DND-41 (cell line): ENCODE results near the gene TXNDC16.
"Not testable (repeated sequence)": the region's sequence is repeated elsewhere in the genome, so short reads cannot be mapped to it uniquely, and the experiment has no call there.

Experiments used
- ATAC-seq: fragments of 200-7000 bp; cut with Tn5 transposase; 3 replicates; pipeline ENCODE4 v1.9.1; 2021; ENCODE audit warnings: low read depth; ENCODE audit not compliant: insufficient read depth
- DNase-seq: peaks from one replicate; pipeline ENCODE4 v3.0.0-alpha.2; 2020
- H2AFZ ChIP-seq: 2 replicates; pipeline ENCODE4 v1.6.0; 2012; ENCODE audit warnings: low read depth, low read length
- H3K27ac ChIP-seq: 2 replicates; pipeline ENCODE4 v1.5.1; 2012; ENCODE audit warnings: low read length, inconsistent platforms
- H3K27me3 ChIP-seq: fragments of 200-600 bp; sonication (generic); 2 replicates; pipeline ENCODE4 v1.6.0; 2012; ENCODE audit warnings: low read length, mild to moderate bottlenecking, inconsistent platforms; ENCODE audit not compliant: insufficient read depth, poor library complexity
- H3K36me3 ChIP-seq: 2 replicates; pipeline ENCODE4 v1.5.1; 2012; ENCODE audit warnings: low read length, inconsistent platforms; ENCODE audit not compliant: insufficient read depth
- H3K4me1 ChIP-seq: 2 replicates; pipeline ENCODE4 v1.5.1; 2012; ENCODE audit warnings: mild to moderate bottlenecking, low read length; ENCODE audit not compliant: insufficient read depth
- H3K4me2 ChIP-seq: 2 replicates; pipeline ENCODE4 v1.6.0; 2012; ENCODE audit warnings: mild to moderate bottlenecking, moderate library complexity, low read length, inconsistent platforms; ENCODE audit not compliant: insufficient read depth
- H3K4me3 ChIP-seq, 2 experiments: fragments of 200-600 bp in 1 of 2; shearing (Covaris generic) in 1 of 2; 2 replicates each; pipeline ENCODE4 v1.5.1; 2012 to 2016; ENCODE audit warnings: inconsistent platforms in 2 of 2, low read length in 2 of 2, mild to moderate bottlenecking in 2 of 2, low read depth in 1 of 2, moderate library complexity in 1 of 2
- H3K79me2 ChIP-seq: 2 replicates; pipeline ENCODE4 v1.6.0; 2012; ENCODE audit warnings: low read length, inconsistent platforms; ENCODE audit not compliant: insufficient read depth
- H3K9ac ChIP-seq: 2 replicates; pipeline ENCODE4 v1.6.0; 2012; ENCODE audit warnings: low read depth, mild to moderate bottlenecking, inconsistent platforms, low read length, moderate library complexity
- H3K9me3 ChIP-seq: 2 replicates; pipeline ENCODE4 v1.5.1; 2012; ENCODE audit warnings: low read length, moderate library complexity, mild to moderate bottlenecking, inconsistent platforms; ENCODE audit not compliant: insufficient read depth, severe bottlenecking
- H4K20me1 ChIP-seq: 2 replicates; pipeline ENCODE4 v1.6.0; 2012; ENCODE audit warnings: low read length; ENCODE audit not compliant: insufficient read depth
- EZH2 ChIP-seq: IDR thresholded peaks from 3 replicates; pipeline ENCODE4 v1.6.1; 2012; ENCODE audit warnings: borderline replicate concordance, low read depth, mild to moderate bottlenecking, moderate library complexity, low read length, inconsistent platforms; ENCODE audit not compliant: severe bottlenecking
- TF ChIP-seq, protein P1 (sequence below): IDR thresholded peaks from 2 replicates; pipeline ENCODE4 v1.5.1; 2012; ENCODE audit warnings: borderline replicate concordance, low read length, moderate library complexity, mild to moderate bottlenecking; ENCODE audit not compliant: poor library complexity, severe bottlenecking; ENCODE audit errors: extremely low read depth

The TXNDC16 gene

DNA sequence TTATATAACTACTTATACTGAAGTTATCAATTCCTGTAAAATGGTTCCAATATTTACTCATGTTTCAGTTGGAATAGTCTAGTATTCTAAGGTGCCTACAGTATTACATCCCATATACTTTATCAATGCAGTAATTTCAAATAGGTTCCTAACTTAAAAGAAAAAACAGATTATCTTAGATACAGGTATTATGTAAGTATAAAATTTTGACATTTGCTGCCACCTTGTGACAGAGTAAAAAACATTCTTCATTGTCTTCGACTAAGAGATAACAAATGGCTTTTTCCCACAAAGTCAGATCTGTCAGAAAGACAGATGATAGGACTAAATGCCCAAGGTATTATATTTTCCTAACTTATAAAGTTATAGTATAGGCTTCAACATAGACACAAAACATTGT lies 78.7 kb downstream of the TXNDC16 start:
- no peak overlapping the region for H2AFZ ChIP-seq
- peak; percentile 78 for ATAC-seq
- H4K20me1 ChIP-seq = no peaks in the 10 kb centered on the region
- H3K4me3 ChIP-seq = no peak overlapping the region
- peaks cover 28% of the 10 kb centered on the region for H3K36me3 ChIP-seq
- H3K79me2 ChIP-seq = no peaks in the 10 kb centered on the region
- H3K27ac ChIP-seq = no peak overlapping the region
- DNase-seq = no peak
- H3K9ac ChIP-seq = no peak overlapping the region
- H3K4me1 ChIP-seq = no peaks in the 10 kb centered on the region; the same call in 1 of the 2 replicates
- TF ChIP-seq EZH2 = no peak
- TF ChIP-seq, protein P1, sequence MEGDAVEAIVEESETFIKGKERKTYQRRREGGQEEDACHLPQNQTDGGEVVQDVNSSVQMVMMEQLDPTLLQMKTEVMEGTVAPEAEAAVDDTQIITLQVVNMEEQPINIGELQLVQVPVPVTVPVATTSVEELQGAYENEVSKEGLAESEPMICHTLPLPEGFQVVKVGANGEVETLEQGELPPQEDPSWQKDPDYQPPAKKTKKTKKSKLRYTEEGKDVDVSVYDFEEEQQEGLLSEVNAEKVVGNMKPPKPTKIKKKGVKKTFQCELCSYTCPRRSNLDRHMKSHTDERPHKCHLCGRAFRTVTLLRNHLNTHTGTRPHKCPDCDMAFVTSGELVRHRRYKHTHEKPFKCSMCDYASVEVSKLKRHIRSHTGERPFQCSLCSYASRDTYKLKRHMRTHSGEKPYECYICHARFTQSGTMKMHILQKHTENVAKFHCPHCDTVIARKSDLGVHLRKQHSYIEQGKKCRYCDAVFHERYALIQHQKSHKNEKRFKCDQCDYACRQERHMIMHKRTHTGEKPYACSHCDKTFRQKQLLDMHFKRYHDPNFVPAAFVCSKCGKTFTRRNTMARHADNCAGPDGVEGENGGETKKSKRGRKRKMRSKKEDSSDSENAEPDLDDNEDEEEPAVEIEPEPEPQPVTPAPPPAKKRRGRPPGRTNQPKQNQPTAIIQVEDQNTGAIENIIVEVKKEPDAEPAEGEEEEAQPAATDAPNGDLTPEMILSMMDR = peak; percentile 70
- no peaks in the 10 kb centered on the region for H3K9me3 ChIP-seq
- H3K27me3 ChIP-seq = no peaks in the 10 kb centered on the region
- no peak overlapping the region for H3K4me2 ChIP-seq

DNA sequence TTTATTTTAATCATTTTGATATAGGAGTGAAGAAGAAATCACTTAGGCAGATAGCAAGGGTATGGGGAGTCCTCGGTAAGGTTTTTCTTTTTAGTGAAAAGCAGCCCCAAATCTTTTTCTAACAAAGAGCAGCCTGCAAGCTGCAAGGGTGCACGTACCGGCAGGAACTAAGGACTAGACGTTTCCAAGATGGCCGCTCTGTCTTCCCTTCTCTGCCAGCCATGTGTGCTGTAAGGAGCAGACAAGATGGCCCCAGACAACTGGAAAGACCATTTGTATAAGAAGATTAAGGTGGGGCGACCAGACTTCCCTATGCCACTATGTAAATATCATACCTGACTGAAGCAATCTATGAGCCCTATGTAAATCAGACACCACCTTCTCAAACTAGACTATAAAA lies 79.6 kb downstream of the TXNDC16 start:
- H3K27ac ChIP-seq = peak overlapping the region; percentile 48; the same call in 1 of the 2 replicates
- H3K79me2 ChIP-seq = no peaks in the 10 kb centered on the region
- no peak overlapping the region for H3K4me2 ChIP-seq
- no peaks in the 10 kb centered on the region; the same call in 1 of the 2 replicates for H3K4me1 ChIP-seq
- TF ChIP-seq EZH2 = no peak
- TF ChIP-seq, protein P1 = no peak
- DNase-seq = no peak
- H3K9me3 ChIP-seq = no peaks in the 10 kb centered on the region
- H3K36me3 ChIP-seq = peaks cover 28% of the 10 kb centered on the region
- no peak overlapping the region for H2AFZ ChIP-seq
- H3K4me3 ChIP-seq = no peak overlapping the region
- no peaks in the 10 kb centered on the region for H3K27me3 ChIP-seq
- no peaks in the 10 kb centered on the region for H4K20me1 ChIP-seq
- no peak overlapping the region for H3K9ac ChIP-seq
- ATAC-seq = no peak

DNA sequence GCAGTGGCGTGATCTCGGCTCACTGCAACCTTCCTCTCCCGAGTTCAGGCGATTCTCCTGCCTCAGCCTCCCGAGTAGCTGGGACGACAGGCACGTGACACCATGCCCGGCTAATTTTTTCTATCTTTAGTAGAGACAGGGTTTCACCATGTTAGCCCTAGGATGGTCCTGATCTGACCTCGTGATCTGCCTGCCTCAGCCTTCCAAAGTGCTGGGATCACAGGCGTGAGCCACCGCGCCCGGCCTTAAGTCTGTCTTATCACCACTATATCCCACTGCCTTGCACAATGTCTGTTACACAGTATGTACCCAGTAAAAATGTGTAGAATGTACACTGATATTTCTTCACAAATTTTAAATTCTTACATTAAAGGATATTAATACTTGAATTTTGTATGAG lies 80.1 kb downstream of the TXNDC16 start:
- not testable (repeated sequence) for ATAC-seq, H3K27ac ChIP-seq, H2AFZ ChIP-seq, H3K9ac ChIP-seq, H3K79me2 ChIP-seq, H3K4me2 ChIP-seq, H3K4me3 ChIP-seq, DNase-seq, H4K20me1 ChIP-seq, H3K4me1 ChIP-seq, H3K27me3 ChIP-seq, H3K9me3 ChIP-seq
- H3K36me3 ChIP-seq = peaks cover 28% of the 10 kb centered on the region

DNA sequence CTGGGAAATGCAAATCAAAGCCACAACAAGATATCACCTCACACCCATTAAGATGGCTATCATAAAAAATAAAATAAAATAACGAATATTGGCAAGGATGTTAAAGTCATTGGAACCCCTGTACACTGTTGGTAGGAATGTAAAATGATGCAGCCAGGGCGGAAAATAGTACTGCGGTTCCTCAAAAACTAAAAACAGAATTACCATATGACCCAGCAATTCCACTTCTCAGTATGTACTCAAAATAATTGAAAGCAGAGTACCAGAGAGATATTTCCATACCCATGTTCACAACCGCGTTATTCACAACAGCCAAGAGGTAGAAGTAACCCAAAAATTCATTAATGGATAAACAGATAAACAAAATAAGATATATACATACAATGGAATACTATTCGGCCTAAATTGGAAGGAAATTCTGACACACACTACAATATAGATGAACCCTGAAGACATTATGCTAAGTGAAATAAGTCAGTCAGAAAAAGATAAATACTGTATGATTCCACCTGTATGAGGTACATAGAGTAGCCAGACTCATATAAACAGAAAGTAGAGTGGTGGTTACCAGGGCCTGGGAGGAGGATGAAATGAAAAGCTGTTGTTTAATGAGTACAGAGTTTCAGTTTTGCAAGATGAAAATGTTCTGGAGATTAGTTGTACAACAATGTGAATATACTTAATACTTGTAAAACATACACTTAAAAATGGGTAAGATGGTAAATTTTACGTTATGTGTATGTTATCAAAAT lies 84.6 kb downstream of the TXNDC16 start:
- no peaks in the 10 kb centered on the region for H3K4me1 ChIP-seq
- no peaks in the 10 kb centered on the region for H4K20me1 ChIP-seq
- no peak overlapping the region for H3K9ac ChIP-seq
- H3K4me3 ChIP-seq = no peak overlapping the region
- no peaks in the 10 kb centered on the region for H3K9me3 ChIP-seq
- DNase-seq (no peak), ATAC-seq (no peak)
- no peaks in the 10 kb centered on the region for H3K79me2 ChIP-seq
- peaks cover 12% of the 10 kb centered on the region for H3K36me3 ChIP-seq
- H3K27me3 ChIP-seq = no peaks in the 10 kb centered on the region
- H2AFZ ChIP-seq = no peak overlapping the region
- TF ChIP-seq, protein P1 = no peak
- no peak for TF ChIP-seq EZH2
- H3K27ac ChIP-seq = no peak overlapping the region
- no peak overlapping the region for H3K4me2 ChIP-seq
